Activated naive CD8-positive, alpha-beta T cell treated with anti-CD3 and anti-CD28 coated beads, Interleukin-2, amount 50 U/mL, for 24 hours (primary cell): Measurements from ENCODE around the gene SORCS2.

Experiments used
- ATAC-seq: fragments of 150-1000 bp; cut with Tn5 transposase; one replicate; pipeline ENCODE4 v1.10.0; 2021
- DNase-seq: peaks from one replicate; pipeline ENCODE4 v3.0.0; 2021
- H3K27ac Mint-ChIP-seq: one replicate; pipeline ENCODE4 v1.8.0; 2021; ENCODE audit warnings: mild to moderate bottlenecking, mixed read lengths
- H3K27me3 Mint-ChIP-seq: one replicate; pipeline ENCODE4 v1.8.0; 2021; ENCODE audit warnings: mixed read lengths
- H3K36me3 Mint-ChIP-seq: one replicate; pipeline ENCODE4 v1.8.0; 2021; ENCODE audit warnings: low read depth, mixed read lengths
- H3K4me1 Mint-ChIP-seq: one replicate; pipeline ENCODE4 v1.8.0; 2021; ENCODE audit warnings: mixed read lengths
- H3K4me3 Mint-ChIP-seq: one replicate; pipeline ENCODE4 v1.8.0; 2021; ENCODE audit warnings: mild to moderate bottlenecking, moderate library complexity, mixed read lengths
- H3K9me3 Mint-ChIP-seq: one replicate; pipeline ENCODE4 v1.8.0; 2021; ENCODE audit warnings: mixed read lengths

The SORCS2 gene

GRCh38 chr4:7384003-7384928 lies 191.9 kb downstream of the SORCS2 start:
- ATAC-seq (no peak), DNase-seq (no peak)
- H3K4me1 Mint-ChIP-seq, result no peaks in the 10 kb centered on the region
- no peaks in the 10 kb centered on the region for H3K36me3 Mint-ChIP-seq
- H3K27me3 Mint-ChIP-seq, result peaks cover 1% of the 10 kb centered on the region
- no peak overlapping the region for H3K4me3 Mint-ChIP-seq
- H3K9me3 Mint-ChIP-seq, result peaks cover 8% of the 10 kb centered on the region
- H3K27ac Mint-ChIP-seq, result no peak overlapping the region

- DNase-seq (no peak), ATAC-seq (no peak)
- peaks cover 1% of the 10 kb centered on the region for H3K27me3 Mint-ChIP-seq
- no peak overlapping the region for H3K4me3 Mint-ChIP-seq
- H3K9me3 Mint-ChIP-seq, result peaks cover 8% of the 10 kb centered on the region
- no peak overlapping the region for H3K27ac Mint-ChIP-seq
- H3K36me3 Mint-ChIP-seq, result no peaks in the 10 kb centered on the region
- H3K4me1 Mint-ChIP-seq, result no peaks in the 10 kb centered on the region
These were observed 192.9 kb downstream of the SORCS2 start for GRCh38 chr4:7384929-7385890.

- DNase-seq (no peak), ATAC-seq (no peak)
- no peaks in the 10 kb centered on the region for H3K27me3 Mint-ChIP-seq
- peaks cover 8% of the 10 kb centered on the region for H3K9me3 Mint-ChIP-seq
- H3K36me3 Mint-ChIP-seq, result no peaks in the 10 kb centered on the region
- H3K27ac Mint-ChIP-seq, result no peak overlapping the region
- H3K4me3 Mint-ChIP-seq, result no peak overlapping the region
- H3K4me1 Mint-ChIP-seq, result no peaks in the 10 kb centered on the region
These were observed 195.6 kb downstream of the SORCS2 start for GRCh38 chr4:7387925-7388324.

GRCh38 chr4:7388627-7389026 lies 196.3 kb downstream of the SORCS2 start:
- DNase-seq (no peak), ATAC-seq (no peak)
- peaks cover 8% of the 10 kb centered on the region for H3K9me3 Mint-ChIP-seq
- no peak overlapping the region for H3K4me3 Mint-ChIP-seq
- no peaks in the 10 kb centered on the region for H3K4me1 Mint-ChIP-seq
- no peak overlapping the region for H3K27ac Mint-ChIP-seq
- H3K27me3 Mint-ChIP-seq, result peaks cover 3% of the 10 kb centered on the region
- H3K36me3 Mint-ChIP-seq, result no peaks in the 10 kb centered on the region

- no peak for ATAC-seq
These were observed 196.9 kb downstream of the SORCS2 start for GRCh38 chr4:7389101-7389701.

GRCh38 chr4:7389719-7390118 lies 197.4 kb downstream of the SORCS2 start:
- no peak overlapping the region for H3K27ac Mint-ChIP-seq
- H3K27me3 Mint-ChIP-seq, result peaks cover 3% of the 10 kb centered on the region
- ATAC-seq (no peak), DNase-seq (no peak)
- peaks cover 8% of the 10 kb centered on the region for H3K9me3 Mint-ChIP-seq
- no peaks in the 10 kb centered on the region for H3K36me3 Mint-ChIP-seq
- no peak overlapping the region for H3K4me3 Mint-ChIP-seq
- H3K4me1 Mint-ChIP-seq, result no peaks in the 10 kb centered on the region

More at GRCh38 chr4:7389101-7389701, 196.9 kb downstream of the SORCS2 start:
- no peak for DNase-seq
- H3K4me1 Mint-ChIP-seq, result no peaks in the 10 kb centered on the region
- H3K9me3 Mint-ChIP-seq, result peaks cover 8% of the 10 kb centered on the region
- H3K36me3 Mint-ChIP-seq, result no peaks in the 10 kb centered on the region
- no peak overlapping the region for H3K27ac Mint-ChIP-seq
- H3K4me3 Mint-ChIP-seq, result no peak overlapping the region
- H3K27me3 Mint-ChIP-seq, result peaks cover 3% of the 10 kb centered on the region

GRCh38 chr4:7390336-7390735 lies 198.0 kb downstream of the SORCS2 start:
- Mint-ChIP-seq H3K9me3 (peaks cover 8% of the 10 kb centered on the region), H3K4me1 (no peaks in the 10 kb centered on the region), H3K4me3 (no peak overlapping the region), H3K27me3 (peaks cover 3% of the 10 kb centered on the region), H3K27ac (no peak overlapping the region), H3K36me3 (no peaks in the 10 kb centered on the region)
- DNase-seq (no peak), ATAC-seq (no peak)

- Mint-ChIP-seq H3K27me3 (peaks cover 3% of the 10 kb centered on the region), H3K36me3 (no peaks in the 10 kb centered on the region), H3K4me3 (no peak overlapping the region), H3K27ac (no peak overlapping the region), H3K4me1 (no peaks in the 10 kb centered on the region), H3K9me3 (peaks cover 8% of the 10 kb centered on the region)
- no peak for ATAC-seq
- DNase-seq, result no peak
These were observed 198.7 kb downstream of the SORCS2 start for GRCh38 chr4:7390906-7391636.

- no peaks in the 10 kb centered on the region for H3K4me1 Mint-ChIP-seq
These were observed 199.5 kb downstream of the SORCS2 start for GRCh38 chr4:7391637-7392437.

GRCh38 chr4:7392438-7393421 lies 200.4 kb downstream of the SORCS2 start:
- Mint-ChIP-seq H3K27me3 (peaks cover 6% of the 10 kb centered on the region), H3K27ac (no peak overlapping the region), H3K9me3 (peaks cover 2% of the 10 kb centered on the region), H3K36me3 (no peaks in the 10 kb centered on the region), H3K4me1 (no peaks in the 10 kb centered on the region), H3K4me3 (no peak overlapping the region)
- DNase-seq, result no peak
- no peak for ATAC-seq

More at GRCh38 chr4:7391637-7392437, 199.5 kb downstream of the SORCS2 start:
- Mint-ChIP-seq H3K9me3 (peaks cover 8% of the 10 kb centered on the region), H3K27ac (no peak overlapping the region), H3K27me3 (peaks cover 3% of the 10 kb centered on the region), H3K4me3 (no peak overlapping the region), H3K36me3 (no peaks in the 10 kb centered on the region)
- ATAC-seq, result no peak
- no peak for DNase-seq

GRCh38 chr4:7393601-7394575 lies 201.6 kb downstream of the SORCS2 start:
- DNase-seq (no peak), ATAC-seq (no peak)
- Mint-ChIP-seq H3K27me3 (peaks cover 6% of the 10 kb centered on the region), H3K36me3 (no peaks in the 10 kb centered on the region), H3K27ac (no peak overlapping the region), H3K4me3 (no peak overlapping the region), H3K9me3 (no peaks in the 10 kb centered on the region), H3K4me1 (no peaks in the 10 kb centered on the region)
